HG03457 (cell line): ENCODE data around the gene DLST.

Experiments
- ATAC-seq: cut with Tn5 transposase; IDR thresholded peaks from one replicate; pipeline ENCODE4 v1.9.1; 2021; ENCODE audit warnings: moderate number of reproducible peaks; ENCODE audit not compliant: unreplicated experiment

Gene DLST

GRCh38 chr14:74893614-74894091 is 11.9 kb downstream of the DLST start:
- no peak for ATAC-seq

- ATAC-seq = no peak
These were observed 14.7 kb downstream of the DLST start for GRCh38 chr14:74896400-74896799.

- no peak for ATAC-seq
These were observed 15.9 kb downstream of the DLST start for GRCh38 chr14:74897642-74898041.

- no peak for ATAC-seq
These were observed 16.4 kb downstream of the DLST start for GRCh38 chr14:74898083-74898482.

- ATAC-seq = no peak
These were observed 17.0 kb downstream of the DLST start for GRCh38 chr14:74898694-74899093.

GRCh38 chr14:74902941-74903705 is 21.4 kb downstream of the DLST start:
- no peak for ATAC-seq

GRCh38 chr14:74904635-74905503 is 23.2 kb downstream of the DLST start:
- no peak for ATAC-seq

GRCh38 chr14:74905595-74906142 is 24.0 kb downstream of the DLST start:
- no peak for ATAC-seq

GRCh38 chr14:74906925-74907521 is 25.3 kb downstream of the DLST start:
- ATAC-seq = no peak

GRCh38 chr14:74907744-74908143 is 26.0 kb downstream of the DLST start:
- ATAC-seq = no peak

- no peak for ATAC-seq
These were observed 27.2 kb downstream of the DLST start for GRCh38 chr14:74908861-74909341.

GRCh38 chr14:74909501-74909900 is 27.8 kb downstream of the DLST start:
- no peak for ATAC-seq

GRCh38 chr14:74909911-74910310 is 28.2 kb downstream of the DLST start:
- ATAC-seq = no peak

- no peak for ATAC-seq
These were observed 28.8 kb downstream of the DLST start for GRCh38 chr14:74910556-74910955.

GRCh38 chr14:74911221-74911620 is 29.5 kb downstream of the DLST start:
- no peak for ATAC-seq

GRCh38 chr14:74911704-74912103 is 30.0 kb downstream of the DLST start:
- ATAC-seq = no peak

- ATAC-seq = no peak
These were observed 30.4 kb downstream of the DLST start for GRCh38 chr14:74912111-74912510.

- no peak for ATAC-seq
These were observed 31.1 kb downstream of the DLST start for GRCh38 chr14:74912801-74913200.

- no peak for ATAC-seq
These were observed 31.7 kb downstream of the DLST start for GRCh38 chr14:74913393-74913910.

GRCh38 chr14:74913986-74914573 is 32.4 kb downstream of the DLST start:
- ATAC-seq = no peak
